Neural cell (in vitro differentiated cells): Measurements from ENCODE around the gene C10orf120. TPM values are rescaled to one million over a fixed set of nuclear protein-coding genes. Genes with fewer than 3 reads are reported as not detected.

Experiments used
- H2AFZ ChIP-seq: fragments of 200-600, 300-800 bp; sonication (generic), shearing (Covaris generic); 2 replicates; pipeline ENCODE4 v1.6.0; 2014; ENCODE audit warnings: low read depth, mild to moderate bottlenecking, antibody characterized with exemption, low read length, moderate library complexity
- H3F3A ChIP-seq: fragments of 200-600 bp; shearing (Covaris generic); 2 replicates; pipeline ENCODE4 v1.6.1; 2016; ENCODE audit warnings: mild to moderate bottlenecking, moderate library complexity, mixed read lengths, antibody characterized with exemption, low read length; ENCODE audit not compliant: insufficient read depth, poor library complexity, severe bottlenecking
- H3K27ac ChIP-seq: fragments of 200-600, 300-800 bp; sonication (generic), shearing (Covaris generic); 2 replicates; pipeline ENCODE4 v1.5.1; 2014; ENCODE audit warnings: mild to moderate bottlenecking, low read length, moderate library complexity
- H3K27me3 ChIP-seq: fragments of 300-800, 200-600 bp; sonication (generic), shearing (Covaris generic); 2 replicates; pipeline ENCODE4 v1.6.0; 2014; ENCODE audit warnings: mild to moderate bottlenecking, low read depth, low read length, moderate library complexity; ENCODE audit not compliant: insufficient read depth
- H3K36me3 ChIP-seq: fragments of 300-800, 200-600 bp; sonication (generic), shearing (Covaris generic); 2 replicates; pipeline ENCODE4 v1.5.1; 2014; ENCODE audit warnings: mild to moderate bottlenecking, antibody characterized with exemption, low read length, moderate library complexity; ENCODE audit not compliant: insufficient read depth
- H3K4me2 ChIP-seq: fragments of 300-800, 200-600 bp; sonication (generic), shearing (Covaris generic); 2 replicates; pipeline ENCODE4 v1.6.0; 2014; ENCODE audit warnings: mild to moderate bottlenecking, low read length
- H3K4me3 ChIP-seq: fragments of 300-800, 200-600 bp; sonication (generic), shearing (Covaris generic); 2 replicates; pipeline ENCODE4 v1.5.1; 2014; ENCODE audit warnings: mild to moderate bottlenecking, low read length, moderate library complexity
- H3K79me2 ChIP-seq: fragments of 200-600 bp; shearing (Covaris generic); replicated peaks from 2 replicates; pipeline ENCODE4 v1.6.0; 2014; ENCODE audit warnings: mild to moderate bottlenecking, low read length, moderate library complexity; ENCODE audit not compliant: insufficient read depth
- H3K9ac ChIP-seq: fragments of 300-800, 200-600 bp; sonication (generic), shearing (Covaris generic); 2 replicates; pipeline ENCODE4 v1.6.1; 2016; ENCODE audit warnings: mild to moderate bottlenecking, low read length, mixed read lengths
- H3K9me2 ChIP-seq: fragments of 200-600 bp; shearing (Covaris generic); 2 replicates; pipeline ENCODE4 v1.6.1; 2016; ENCODE audit warnings: mild to moderate bottlenecking, low read length, mixed read lengths; ENCODE audit not compliant: insufficient read depth
- H3K9me3 ChIP-seq: fragments of 200-600, 300-800 bp; sonication (generic), shearing (Covaris generic); 2 replicates; pipeline ENCODE4 v1.6.1; 2016; ENCODE audit warnings: mild to moderate bottlenecking, mixed run types, low read length, moderate library complexity, mixed read lengths
- H4K20me1 ChIP-seq: fragments of 200-600 bp; shearing (Covaris generic); 2 replicates; pipeline ENCODE4 v1.6.1; 2016; ENCODE audit warnings: mild to moderate bottlenecking, mixed run types; ENCODE audit not compliant: insufficient read depth
- EP300 ChIP-seq: fragments of 450-650 bp; conservative IDR thresholded peaks from 2 replicates; pipeline ENCODE4 v1.6.1; 2014; ENCODE audit warnings: antibody characterized with exemption, mild to moderate bottlenecking, moderate library complexity; ENCODE audit not compliant: poor library complexity, severe bottlenecking
- EZH2 ChIP-seq: fragments of 200-600, 300-800 bp; shearing (Covaris generic), sonication (generic); IDR thresholded peaks from 2 replicates; pipeline ENCODE4 v1.6.1; 2014; ENCODE audit warnings: antibody characterized with exemption, low read length, borderline replicate concordance, mild to moderate bottlenecking; ENCODE audit not compliant: insufficient read depth, poor library complexity, severe bottlenecking
- MXI1 ChIP-seq: fragments of 450-650 bp; conservative IDR thresholded peaks from 2 replicates; pipeline ENCODE4 v1.6.1; 2014; ENCODE audit warnings: antibody characterized with exemption, mild to moderate bottlenecking; ENCODE audit not compliant: poor library complexity, severe bottlenecking
- POLR2AphosphoS5 ChIP-seq: IDR thresholded peaks from 2 replicates; pipeline ENCODE4 v1.6.1; 2012
- RAD21 ChIP-seq: fragments of 450-650 bp; conservative IDR thresholded peaks from 2 replicates; pipeline ENCODE4 v1.6.1; 2014; ENCODE audit warnings: antibody characterized with exemption, mild to moderate bottlenecking, moderate library complexity
- SMC3 ChIP-seq: fragments of 450-650 bp; conservative IDR thresholded peaks from 2 replicates; pipeline ENCODE4 v1.6.1; 2014; ENCODE audit warnings: antibody characterized with exemption, mild to moderate bottlenecking, moderate library complexity; ENCODE audit not compliant: poor library complexity
- TAF1 ChIP-seq: IDR thresholded peaks from 2 replicates; pipeline ENCODE4 v1.6.1; 2012; ENCODE audit warnings: low read depth
- polyA plus RNA-seq: library from polyadenylated mRNA; depleted of rRNA; stranded (reverse); fragments of >200 nt; gene quantifications from 2 replicates; pipeline ENCODE4 v1.2.3, GENCODE V29; 2014
- TF ChIP-seq, protein P1 (sequence below): IDR thresholded peaks from 2 replicates; pipeline ENCODE4 v1.6.1; 2012; ENCODE audit warnings: borderline replicate concordance
- TF ChIP-seq, protein P2 (sequence below): fragments of 450-650 bp; IDR thresholded peaks from 2 replicates; pipeline ENCODE4 v1.5.1; 2014; ENCODE audit warnings: antibody characterized with exemption, mild to moderate bottlenecking, moderate library complexity; ENCODE audit not compliant: poor library complexity, severe bottlenecking

C10orf120 gene
- polyA plus RNA-seq, 1 donor from 2014 or later = not detected

DNA sequence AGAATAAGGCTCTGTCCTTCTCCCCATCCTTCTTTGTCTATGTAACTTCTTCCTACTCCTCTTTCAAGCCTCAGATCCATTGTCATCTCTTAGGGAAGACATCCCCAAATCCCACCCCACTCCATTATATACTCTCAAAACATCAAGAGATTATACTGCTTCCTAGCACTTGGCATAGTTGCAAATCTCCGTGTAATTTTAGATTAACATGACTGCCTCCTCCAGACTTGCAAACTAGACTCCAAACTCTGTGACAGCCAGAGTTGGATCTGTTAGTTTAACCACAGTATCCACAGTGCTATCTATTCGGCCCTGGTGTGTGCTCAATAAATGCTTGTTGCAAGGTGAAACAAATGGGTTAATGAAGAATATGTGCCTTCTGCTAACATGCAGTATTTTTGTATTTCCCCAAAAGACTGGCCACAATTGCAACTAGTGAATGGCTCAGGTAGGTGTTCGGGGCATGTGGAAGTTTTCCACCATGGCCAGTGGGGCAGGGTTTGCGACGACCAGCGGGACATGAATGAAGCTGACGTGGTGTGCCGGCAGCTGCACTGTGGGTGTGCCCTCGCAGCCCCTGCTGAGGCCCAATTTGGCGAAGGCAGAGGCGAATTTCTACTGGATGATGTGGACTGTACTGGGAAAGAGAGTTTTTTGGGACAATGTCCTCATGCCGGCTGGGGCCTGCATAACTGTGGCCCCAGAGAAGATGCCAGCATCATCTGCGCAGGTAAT, 34.5 kb upstream of the C10orf120 start:
- Histone ChIP-seq H3K27ac (no peak overlapping the region), H4K20me1 (no peaks in the 10 kb centered on the region), H3K36me3 (no peaks in the 10 kb centered on the region), H3K79me2 (no peaks in the 10 kb centered on the region), H3K27me3 (no peaks in the 10 kb centered on the region), H3F3A (no peaks in the 10 kb centered on the region), H3K4me3 (no peak overlapping the region), H3K9me3 (no peaks in the 10 kb centered on the region), H2AFZ (no peak overlapping the region), H3K9me2 (no peaks in the 10 kb centered on the region), H3K4me2 (no peak overlapping the region), H3K9ac (no peak overlapping the region)
- TF ChIP-seq TAF1 (no peak), SMC3 (no peak), EP300 (no peak), EZH2 (no peak), POLR2AphosphoS5 (no peak), RAD21 (no peak), MXI1 (no peak)
- TF ChIP-seq, protein P1, sequence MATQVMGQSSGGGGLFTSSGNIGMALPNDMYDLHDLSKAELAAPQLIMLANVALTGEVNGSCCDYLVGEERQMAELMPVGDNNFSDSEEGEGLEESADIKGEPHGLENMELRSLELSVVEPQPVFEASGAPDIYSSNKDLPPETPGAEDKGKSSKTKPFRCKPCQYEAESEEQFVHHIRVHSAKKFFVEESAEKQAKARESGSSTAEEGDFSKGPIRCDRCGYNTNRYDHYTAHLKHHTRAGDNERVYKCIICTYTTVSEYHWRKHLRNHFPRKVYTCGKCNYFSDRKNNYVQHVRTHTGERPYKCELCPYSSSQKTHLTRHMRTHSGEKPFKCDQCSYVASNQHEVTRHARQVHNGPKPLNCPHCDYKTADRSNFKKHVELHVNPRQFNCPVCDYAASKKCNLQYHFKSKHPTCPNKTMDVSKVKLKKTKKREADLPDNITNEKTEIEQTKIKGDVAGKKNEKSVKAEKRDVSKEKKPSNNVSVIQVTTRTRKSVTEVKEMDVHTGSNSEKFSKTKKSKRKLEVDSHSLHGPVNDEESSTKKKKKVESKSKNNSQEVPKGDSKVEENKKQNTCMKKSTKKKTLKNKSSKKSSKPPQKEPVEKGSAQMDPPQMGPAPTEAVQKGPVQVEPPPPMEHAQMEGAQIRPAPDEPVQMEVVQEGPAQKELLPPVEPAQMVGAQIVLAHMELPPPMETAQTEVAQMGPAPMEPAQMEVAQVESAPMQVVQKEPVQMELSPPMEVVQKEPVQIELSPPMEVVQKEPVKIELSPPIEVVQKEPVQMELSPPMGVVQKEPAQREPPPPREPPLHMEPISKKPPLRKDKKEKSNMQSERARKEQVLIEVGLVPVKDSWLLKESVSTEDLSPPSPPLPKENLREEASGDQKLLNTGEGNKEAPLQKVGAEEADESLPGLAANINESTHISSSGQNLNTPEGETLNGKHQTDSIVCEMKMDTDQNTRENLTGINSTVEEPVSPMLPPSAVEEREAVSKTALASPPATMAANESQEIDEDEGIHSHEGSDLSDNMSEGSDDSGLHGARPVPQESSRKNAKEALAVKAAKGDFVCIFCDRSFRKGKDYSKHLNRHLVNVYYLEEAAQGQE = no peak
- TF ChIP-seq, protein P2, sequence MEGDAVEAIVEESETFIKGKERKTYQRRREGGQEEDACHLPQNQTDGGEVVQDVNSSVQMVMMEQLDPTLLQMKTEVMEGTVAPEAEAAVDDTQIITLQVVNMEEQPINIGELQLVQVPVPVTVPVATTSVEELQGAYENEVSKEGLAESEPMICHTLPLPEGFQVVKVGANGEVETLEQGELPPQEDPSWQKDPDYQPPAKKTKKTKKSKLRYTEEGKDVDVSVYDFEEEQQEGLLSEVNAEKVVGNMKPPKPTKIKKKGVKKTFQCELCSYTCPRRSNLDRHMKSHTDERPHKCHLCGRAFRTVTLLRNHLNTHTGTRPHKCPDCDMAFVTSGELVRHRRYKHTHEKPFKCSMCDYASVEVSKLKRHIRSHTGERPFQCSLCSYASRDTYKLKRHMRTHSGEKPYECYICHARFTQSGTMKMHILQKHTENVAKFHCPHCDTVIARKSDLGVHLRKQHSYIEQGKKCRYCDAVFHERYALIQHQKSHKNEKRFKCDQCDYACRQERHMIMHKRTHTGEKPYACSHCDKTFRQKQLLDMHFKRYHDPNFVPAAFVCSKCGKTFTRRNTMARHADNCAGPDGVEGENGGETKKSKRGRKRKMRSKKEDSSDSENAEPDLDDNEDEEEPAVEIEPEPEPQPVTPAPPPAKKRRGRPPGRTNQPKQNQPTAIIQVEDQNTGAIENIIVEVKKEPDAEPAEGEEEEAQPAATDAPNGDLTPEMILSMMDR = no peak

DNA sequence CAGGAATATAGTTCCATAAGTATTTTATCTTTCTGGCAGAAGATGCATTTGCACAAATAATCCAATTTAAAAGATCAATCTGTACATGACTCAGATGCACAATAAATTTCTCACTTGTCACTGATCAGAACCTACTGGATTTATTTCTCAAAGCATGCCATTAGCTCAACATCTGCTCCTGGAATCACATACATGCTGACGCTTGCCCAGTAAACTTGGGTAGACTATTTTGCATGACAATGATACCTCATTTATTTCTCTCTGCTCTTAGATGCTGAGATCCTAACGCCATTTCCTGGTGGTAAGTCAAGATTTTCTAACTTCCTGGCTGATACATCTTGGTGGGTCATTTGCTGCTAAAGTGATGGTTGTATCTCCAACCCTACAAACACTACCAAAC, 33.8 kb upstream of the C10orf120 start:
- H3K36me3 ChIP-seq = no peaks in the 10 kb centered on the region
- no peak overlapping the region for H2AFZ ChIP-seq
- H3K9me2 ChIP-seq = no peaks in the 10 kb centered on the region
- H4K20me1 ChIP-seq = no peaks in the 10 kb centered on the region
- H3K27me3 ChIP-seq = no peaks in the 10 kb centered on the region
- no peak overlapping the region for H3K4me2 ChIP-seq
- H3K4me3 ChIP-seq = no peak overlapping the region
- H3K9me3 ChIP-seq = no peaks in the 10 kb centered on the region
- H3K27ac ChIP-seq = no peak overlapping the region
- H3K79me2 ChIP-seq = no peaks in the 10 kb centered on the region
- TF ChIP-seq, protein P1 = no peak
- TF ChIP-seq MXI1 (no peak), TAF1 (no peak), POLR2AphosphoS5 (no peak), RAD21 (no peak), EZH2 (no peak), EP300 (no peak), SMC3 (no peak)
- TF ChIP-seq, protein P2 = no peak
- no peaks in the 10 kb centered on the region for H3F3A ChIP-seq
- no peak overlapping the region for H3K9ac ChIP-seq
